OCI-LY1 (cell line): ENCODE measurements around the gene FBXO41.
"Not testable (repeated sequence)": the region's sequence is repeated elsewhere in the genome, so short reads cannot be mapped to it uniquely, and the experiment has no call there.

ENCODE experiments used
- CTCF ChIP-seq: fragments of 200-600 bp; sonication (generic), shearing (Covaris generic); IDR thresholded peaks from 2 replicates; pipeline ENCODE4 v1.5.1; 2017; ENCODE audit warnings: mild to moderate bottlenecking, antibody characterized with exemption, low read length, moderate library complexity, mixed read lengths
- EZH2 ChIP-seq: fragments of 200-600 bp; sonication (generic), shearing (Covaris generic); IDR thresholded peaks from 2 replicates; pipeline ENCODE4 v1.8.0; 2017; ENCODE audit warnings: borderline replicate concordance, mixed run types, mild to moderate bottlenecking, antibody characterized with exemption, low read length, moderate library complexity, mixed read lengths

GRCh38 chr2:73262691-73263429 lies 21.4 kb downstream of the FBXO41 start:
- TF ChIP-seq CTCF, EZH2: not testable (repeated sequence)
